ENCODE measurements around the gene MSANTD2. TPM values are rescaled to one million over a fixed set of nuclear protein-coding genes. Genes with fewer than 3 reads are reported as not detected.

Gene MSANTD2
- total and polyA plus RNA-seq, 9 of the 15 experiments (the other 6 are each of a cell fraction or from before 2014, with no cell fraction given) = 1.3 to 9.9 (median 5.3) TPM

- TF ChIP-seq ZNF589 (CRISPR knock-in tag; IDR thresholded peaks at IDR 0.05; ENCODE audit: low read depth) = no peak
- no peak for TF ChIP-seq SOX6 (IDR thresholded peaks at IDR 0.05)
- no peak for TF ChIP-seq ZNF511 (CRISPR knock-in tag; IDR thresholded peaks at IDR 0.05)
- TF ChIP-seq NBN (IDR thresholded peaks at IDR 0.05; ENCODE audit: low read depth) = no peak
- TF ChIP-seq PHB (CRISPR knock-in tag; IDR thresholded peaks at IDR 0.05) = no peak
- TF ChIP-seq ETV1 (tag; conservative IDR thresholded peaks at IDR 0.05; ENCODE audit: low read depth) = no peak
- no peak for TF ChIP-seq PHF20 (IDR thresholded peaks at IDR 0.05; ENCODE audit: partially characterized antibody)
- no peak for TF ChIP-seq HOMEZ (CRISPR knock-in tag; IDR thresholded peaks at IDR 0.05)
- TF ChIP-seq ETV5 (CRISPR knock-in tag; IDR thresholded peaks at IDR 0.05; ENCODE audit: low read depth) = no peak
- peak; percentile 81 for TF ChIP-seq ZNF384 (IDR thresholded peaks at IDR 0.05; ENCODE audit: low read depth, low read length)
- no peak for TF ChIP-seq ZBTB49 (CRISPR knock-in tag; IDR thresholded peaks at IDR 0.05; ENCODE audit: borderline replicate concordance)
- TF ChIP-seq CBX8 (IDR thresholded peaks at IDR 0.05; ENCODE audit: borderline replicate concordance, extremely low read depth, low read depth, low read length, poor library complexity, severe bottlenecking) = no peak
- TF ChIP-seq ARID3A (IDR thresholded peaks at IDR 0.05; ENCODE audit: borderline replicate concordance, low read depth, low read length) = no peak
- no peak for TF ChIP-seq PTBP1 (IDR thresholded peaks at IDR 0.05; ENCODE audit: low read depth, low read length)
- no peak for TF ChIP-seq VEZF1 (CRISPR knock-in tag; IDR thresholded peaks at IDR 0.05)
These were observed 30.1 kb downstream of the MSANTD2 start (continued) for GRCh38 chr11:124769806-124770774.
